Osteocyte (in vitro differentiated cells): ENCODE results near the gene TOPORS. TPM values are rescaled to one million over a fixed set of nuclear protein-coding genes. Genes with fewer than 3 reads are reported as not detected.

ENCODE experiments used
- DNase-seq: peaks from one replicate; pipeline ENCODE4 v3.0.0; 2021; ENCODE audit warnings: mixed read lengths; ENCODE audit not compliant: unreplicated experiment; ENCODE audit errors: extremely low spot score
- H3K27ac Mint-ChIP-seq: one replicate; pipeline ENCODE4 v1.8.0; 2021; ENCODE audit warnings: mild to moderate bottlenecking, mixed read lengths; ENCODE audit not compliant: unreplicated experiment
- H3K27me3 Mint-ChIP-seq: one replicate; pipeline ENCODE4 v1.8.0; 2021; ENCODE audit warnings: mixed read lengths; ENCODE audit not compliant: unreplicated experiment
- H3K36me3 Mint-ChIP-seq: one replicate; pipeline ENCODE4 v1.8.0; 2021; ENCODE audit warnings: mixed read lengths; ENCODE audit not compliant: unreplicated experiment
- H3K4me1 Mint-ChIP-seq: one replicate; pipeline ENCODE4 v1.8.0; 2021; ENCODE audit warnings: mixed read lengths; ENCODE audit not compliant: unreplicated experiment
- H3K4me3 Mint-ChIP-seq: one replicate; pipeline ENCODE4 v1.8.0; 2021; ENCODE audit warnings: mild to moderate bottlenecking, moderate library complexity, mixed read lengths; ENCODE audit not compliant: unreplicated experiment
- H3K9me3 Mint-ChIP-seq: one replicate; pipeline ENCODE4 v1.8.0; 2021; ENCODE audit warnings: mixed read lengths; ENCODE audit not compliant: unreplicated experiment
- total RNA-seq: library from RNA; stranded (reverse); gene quantifications from 2 replicates; pipeline ENCODE4 v1.2.1, GENCODE V29; 2021
- TF ChIP-seq, protein P1 (sequence below): fragments of 200-600 bp; sonication (generic); IDR thresholded peaks from 2 replicates; pipeline ENCODE4 v1.5.0; 2021; ENCODE audit warnings: antibody characterized with exemption, mild to moderate bottlenecking, moderate library complexity

The TOPORS gene
- total RNA-seq, 1 donor from 2014 or later: 18.4 TPM

DNA sequence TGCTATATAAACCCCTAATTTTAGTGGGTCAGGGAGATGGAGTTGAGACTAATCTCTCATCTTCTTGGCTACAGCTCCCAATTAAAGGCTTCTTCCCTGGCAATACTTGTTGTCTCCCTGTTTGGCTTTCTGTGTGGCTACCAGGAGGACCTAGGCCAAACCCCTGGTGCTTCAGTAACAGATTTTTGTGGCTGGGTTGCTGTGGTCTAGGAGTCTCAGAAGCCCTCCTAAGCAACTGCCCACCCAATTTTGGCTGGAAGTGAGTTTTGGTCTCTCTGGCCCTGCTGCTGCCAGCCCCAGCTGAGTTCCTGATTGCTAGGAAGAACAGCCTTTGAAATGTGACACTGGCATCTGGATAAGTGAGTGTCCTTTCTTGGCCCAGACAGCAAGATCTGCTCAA, 36.1 kb downstream of the TOPORS start:
- no peak overlapping the region for H3K27ac Mint-ChIP-seq
- H3K4me1 Mint-ChIP-seq: peaks cover under 1% of the 10 kb centered on the region
- no peak overlapping the region for H3K4me3 Mint-ChIP-seq
- no peak for DNase-seq
- H3K36me3 Mint-ChIP-seq: peaks cover 23% of the 10 kb centered on the region
- TF ChIP-seq, protein P1, sequence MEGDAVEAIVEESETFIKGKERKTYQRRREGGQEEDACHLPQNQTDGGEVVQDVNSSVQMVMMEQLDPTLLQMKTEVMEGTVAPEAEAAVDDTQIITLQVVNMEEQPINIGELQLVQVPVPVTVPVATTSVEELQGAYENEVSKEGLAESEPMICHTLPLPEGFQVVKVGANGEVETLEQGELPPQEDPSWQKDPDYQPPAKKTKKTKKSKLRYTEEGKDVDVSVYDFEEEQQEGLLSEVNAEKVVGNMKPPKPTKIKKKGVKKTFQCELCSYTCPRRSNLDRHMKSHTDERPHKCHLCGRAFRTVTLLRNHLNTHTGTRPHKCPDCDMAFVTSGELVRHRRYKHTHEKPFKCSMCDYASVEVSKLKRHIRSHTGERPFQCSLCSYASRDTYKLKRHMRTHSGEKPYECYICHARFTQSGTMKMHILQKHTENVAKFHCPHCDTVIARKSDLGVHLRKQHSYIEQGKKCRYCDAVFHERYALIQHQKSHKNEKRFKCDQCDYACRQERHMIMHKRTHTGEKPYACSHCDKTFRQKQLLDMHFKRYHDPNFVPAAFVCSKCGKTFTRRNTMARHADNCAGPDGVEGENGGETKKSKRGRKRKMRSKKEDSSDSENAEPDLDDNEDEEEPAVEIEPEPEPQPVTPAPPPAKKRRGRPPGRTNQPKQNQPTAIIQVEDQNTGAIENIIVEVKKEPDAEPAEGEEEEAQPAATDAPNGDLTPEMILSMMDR: no peak
- H3K9me3 Mint-ChIP-seq: peaks cover 17% of the 10 kb centered on the region
- H3K27me3 Mint-ChIP-seq: no peaks in the 10 kb centered on the region

DNA sequence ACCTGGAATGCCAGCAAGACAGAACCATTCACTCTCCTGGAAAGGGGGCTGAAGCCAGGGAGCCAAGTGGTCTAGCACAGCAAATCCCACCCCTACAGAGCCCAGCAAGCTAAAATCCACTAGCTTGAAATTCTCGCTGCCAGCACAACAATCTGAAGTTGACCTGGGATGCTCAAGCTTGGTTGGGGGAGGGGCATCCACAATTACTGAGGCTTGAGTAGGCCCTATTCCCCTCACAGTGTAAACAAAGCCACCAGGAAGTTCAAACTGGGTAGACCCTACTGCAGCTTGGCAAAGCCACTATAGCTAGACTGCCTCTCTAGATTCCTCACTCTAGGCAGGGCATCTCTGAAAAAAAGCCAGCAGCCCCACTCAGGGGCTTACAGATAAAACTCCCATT, 43.7 kb downstream of the TOPORS start:
- no peak overlapping the region for H3K4me3 Mint-ChIP-seq
- no peaks in the 10 kb centered on the region for H3K27me3 Mint-ChIP-seq
- H3K9me3 Mint-ChIP-seq: peaks cover 14% of the 10 kb centered on the region
- H3K36me3 Mint-ChIP-seq: peaks cover 5% of the 10 kb centered on the region
- TF ChIP-seq, protein P1: no peak
- no peak overlapping the region for H3K27ac Mint-ChIP-seq
- H3K4me1 Mint-ChIP-seq: peaks cover 2% of the 10 kb centered on the region
- no peak for DNase-seq

DNA sequence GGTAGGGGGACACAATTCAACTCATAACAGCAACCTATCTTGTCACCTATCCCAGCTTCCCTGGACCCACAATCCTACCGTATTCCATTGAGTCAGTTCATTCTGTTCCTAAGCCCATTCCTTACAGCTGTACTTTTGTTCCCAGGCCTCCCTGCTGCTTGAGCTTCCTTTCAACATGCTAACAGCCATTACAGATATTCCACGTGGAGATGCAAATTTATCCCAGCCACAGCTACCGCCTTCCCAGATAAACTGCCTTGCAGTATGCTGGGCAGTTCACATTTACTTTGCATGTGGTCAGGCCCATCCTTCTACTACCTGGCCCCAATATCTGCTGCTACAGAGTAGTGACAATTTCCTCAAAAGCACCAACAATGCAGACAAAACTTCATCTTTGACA, 49.4 kb downstream of the TOPORS start:
- H3K27me3 Mint-ChIP-seq: no peaks in the 10 kb centered on the region
- no peak overlapping the region for H3K4me3 Mint-ChIP-seq
- no peak for DNase-seq
- H3K36me3 Mint-ChIP-seq: peaks cover 13% of the 10 kb centered on the region
- H3K9me3 Mint-ChIP-seq: peaks cover 8% of the 10 kb centered on the region
- TF ChIP-seq, protein P1: no peak
- H3K27ac Mint-ChIP-seq: peak overlapping the region; percentile 32
- H3K4me1 Mint-ChIP-seq: peaks cover 5% of the 10 kb centered on the region

DNA sequence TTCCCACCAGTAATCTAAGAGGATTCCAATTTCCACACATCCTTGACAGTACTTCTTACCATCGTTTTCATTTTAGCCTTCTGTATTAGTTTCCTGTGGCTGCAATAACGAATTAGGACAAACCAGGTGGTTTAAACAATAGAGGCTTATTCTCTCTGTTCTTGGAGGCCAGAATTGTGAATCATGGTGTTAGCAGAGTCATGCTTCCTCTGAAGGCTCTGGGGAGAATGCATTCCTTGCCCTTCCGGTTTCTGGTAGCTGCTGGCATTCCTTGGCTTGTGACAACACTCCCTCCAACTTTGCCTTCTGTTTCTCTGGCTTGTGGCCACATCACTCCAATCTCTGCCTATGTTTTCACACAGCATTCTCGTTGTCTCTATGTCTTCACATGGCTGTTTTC, 49.9 kb downstream of the TOPORS start:
- Mint-ChIP-seq H3K27ac (no peak overlapping the region), H3K27me3 (no peaks in the 10 kb centered on the region), H3K4me1 (peaks cover 5% of the 10 kb centered on the region), H3K9me3 (peaks cover 8% of the 10 kb centered on the region), H3K36me3 (peaks cover 13% of the 10 kb centered on the region), H3K4me3 (no peak overlapping the region)
- TF ChIP-seq, protein P1: no peak
- no peak for DNase-seq

DNA sequence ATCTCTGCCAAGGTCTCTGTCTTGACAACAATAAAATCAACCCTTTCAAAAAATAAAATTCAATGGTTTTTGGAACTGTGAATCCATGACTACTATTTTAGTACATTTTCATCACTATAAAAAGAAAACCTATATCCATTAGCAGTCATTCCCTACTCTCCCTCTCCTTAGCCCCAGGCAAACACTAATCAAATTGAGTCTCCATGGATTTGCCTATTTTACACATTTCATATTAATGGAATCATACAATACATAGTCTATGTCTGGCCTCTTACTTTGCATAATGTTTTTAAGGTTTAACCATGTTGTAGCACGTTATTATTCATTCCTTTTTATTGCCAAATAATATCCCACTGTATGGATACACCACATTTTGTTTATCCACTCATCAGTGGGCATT, 50.5 kb downstream of the TOPORS start:
- DNase-seq: no peak
- Mint-ChIP-seq H3K4me1 (peaks cover 5% of the 10 kb centered on the region), H3K4me3 (no peak overlapping the region), H3K27ac (no peak overlapping the region), H3K27me3 (no peaks in the 10 kb centered on the region), H3K9me3 (peaks cover 8% of the 10 kb centered on the region), H3K36me3 (peaks cover 18% of the 10 kb centered on the region)
- TF ChIP-seq, protein P1: no peak
